GM23338 (cell line): ENCODE measurements around the gene TMEM269. TPM values are rescaled to one million over a fixed set of nuclear protein-coding genes. Genes with fewer than 3 reads are reported as not detected.

ENCODE experiments used
- ATAC-seq: fragments of 200-7000 bp; cut with Tn5 transposase; 3 replicates; pipeline ENCODE4 v1.9.1; 2020
- DNase-seq: peaks from one replicate; pipeline ENCODE4 v3.0.0-alpha.2; 2015; ENCODE audit warnings: low spot score
- H2AFZ ChIP-seq: fragments of 200-600 bp; sonication (generic); 2 replicates; pipeline ENCODE4 v1.8.0; 2016; ENCODE audit warnings: antibody characterized with exemption, mild to moderate bottlenecking, moderate library complexity
- H3F3A ChIP-seq: fragments of 200-600 bp; sonication (generic); replicated peaks from 2 replicates; pipeline ENCODE4 v1.8.0; 2017; ENCODE audit warnings: antibody characterized with exemption, mixed run types, low read depth
- H3K27ac ChIP-seq: fragments of 200-600 bp; sonication (generic); 2 replicates; pipeline ENCODE4 v1.6.1; 2016; ENCODE audit warnings: low read depth
- H3K27me3 ChIP-seq: fragments of 200-600 bp; sonication (generic); 2 replicates; pipeline ENCODE4 v1.8.0; 2016; ENCODE audit warnings: mild to moderate bottlenecking, mixed run types, moderate library complexity; ENCODE audit not compliant: insufficient read depth
- H3K36me3 ChIP-seq: fragments of 200-600 bp; sonication (generic); 2 replicates; pipeline ENCODE4 v1.8.0; 2016; ENCODE audit warnings: mild to moderate bottlenecking; ENCODE audit not compliant: insufficient read depth
- H3K4me1 ChIP-seq: fragments of 200-600 bp; sonication (generic); 2 replicates; pipeline ENCODE4 v1.8.0; 2016; ENCODE audit warnings: mild to moderate bottlenecking, moderate library complexity; ENCODE audit not compliant: insufficient read depth
- H3K4me2 ChIP-seq: fragments of 200-600 bp; sonication (generic); 2 replicates; pipeline ENCODE4 v1.7.1; 2017; ENCODE audit warnings: mixed run types
- H3K4me3 ChIP-seq: fragments of 200-600 bp; sonication (generic); 2 replicates; pipeline ENCODE4 v1.6.1; 2016; ENCODE audit warnings: mixed run types
- H3K79me2 ChIP-seq: fragments of 200-600 bp; sonication (generic); replicated peaks from 2 replicates; pipeline ENCODE4 v1.8.0; 2017; ENCODE audit warnings: mild to moderate bottlenecking; ENCODE audit not compliant: insufficient read depth
- H3K9me2 ChIP-seq: fragments of 200-600 bp; sonication (generic); 2 replicates; pipeline ENCODE4 v1.8.0; 2017; ENCODE audit not compliant: insufficient read depth
- H4K20me1 ChIP-seq: fragments of 200-600 bp; sonication (generic); replicated peaks from 2 replicates; pipeline ENCODE4 v1.8.0; 2017; ENCODE audit warnings: mild to moderate bottlenecking; ENCODE audit not compliant: insufficient read depth
- H3K27ac Mint-ChIP-seq: 2 replicates; pipeline ENCODE4 v1.8.0; 2020; ENCODE audit warnings: inconsistent platforms, mild to moderate bottlenecking, moderate library complexity, mixed read lengths
- H3K27me3 Mint-ChIP-seq: 3 replicates; pipeline ENCODE4 v1.8.0; 2022; ENCODE audit warnings: low read depth, mild to moderate bottlenecking, moderate library complexity, mixed read lengths, inconsistent platforms; ENCODE audit not compliant: insufficient read depth, poor library complexity
- H3K36me3 Mint-ChIP-seq: 3 replicates; pipeline ENCODE4 v1.8.0; 2021; ENCODE audit warnings: low read depth, mild to moderate bottlenecking, inconsistent platforms, moderate library complexity, mixed read lengths
- H3K4me1 Mint-ChIP-seq: 3 replicates; pipeline ENCODE4 v1.8.0; 2020; ENCODE audit warnings: mild to moderate bottlenecking, inconsistent platforms, mixed read lengths
- H3K4me3 Mint-ChIP-seq: 3 replicates; pipeline ENCODE4 v1.8.0; 2021; ENCODE audit warnings: moderate library complexity, mild to moderate bottlenecking, inconsistent platforms, mixed read lengths
- H3K9me3 Mint-ChIP-seq: 3 replicates; pipeline ENCODE4 v1.8.0; 2020; ENCODE audit warnings: moderate library complexity, mild to moderate bottlenecking, inconsistent platforms, mixed read lengths
- CREB1 ChIP-seq: fragments of 250-450 bp; sonication (Bioruptor Pico); IDR thresholded peaks from 2 replicates; pipeline ENCODE4 v1.5.0; 2020; ENCODE audit warnings: low read depth, mild to moderate bottlenecking, moderate library complexity
- CTCF ChIP-seq, 2 experiments: fragments of 200-600 bp in 1 of 2; sonication (generic) in 1 of 2; conservative IDR thresholded peaks; 2 replicates each; pipeline versions ENCODE4 v1.5.1 to v1.6.1; 2016 to 2017; ENCODE audit warnings: antibody characterized with exemption in 2 of 2, low read depth in 2 of 2, mild to moderate bottlenecking in 2 of 2, moderate library complexity in 1 of 2
- ETS1 ChIP-seq: IDR thresholded peaks from 2 replicates; pipeline ENCODE4 v1.6.1; 2016; ENCODE audit warnings: antibody characterized with exemption
- JUNB ChIP-seq: IDR thresholded peaks from one replicate; pipeline ENCODE4 v1.6.1; 2016; ENCODE audit warnings: antibody characterized with exemption; ENCODE audit not compliant: unreplicated experiment
- NANOG ChIP-seq: IDR thresholded peaks from 2 replicates; pipeline ENCODE4 v1.6.1; 2016; ENCODE audit warnings: antibody characterized with exemption, borderline replicate concordance
- REST ChIP-seq: IDR thresholded peaks from one replicate; pipeline ENCODE4 v1.6.1; 2018; ENCODE audit warnings: antibody characterized with exemption; ENCODE audit not compliant: unreplicated experiment
- ZNF114 ChIP-seq: fragments of 250-450 bp; sonication (Bioruptor Pico); IDR thresholded peaks from 2 replicates; pipeline ENCODE4 v1.5.0; 2020; ENCODE audit warnings: mild to moderate bottlenecking, moderate library complexity
- ZNF331 ChIP-seq: fragments of 250-450 bp; sonication (Bioruptor Pico); IDR thresholded peaks from 2 replicates; pipeline ENCODE4 v1.5.0; 2020; ENCODE audit warnings: low read depth, mild to moderate bottlenecking, moderate library complexity
- ZNF462 ChIP-seq: fragments of 250-450 bp; sonication (Bioruptor Pico); IDR thresholded peaks from 2 replicates; pipeline ENCODE4 v1.5.0; 2020; ENCODE audit warnings: mild to moderate bottlenecking, moderate library complexity
- polyA plus RNA-seq: library from polyadenylated mRNA; unstranded; fragments of >200 nt; fragmentation: Nextera tagmentation; extraction: Ambion mirVana; gene quantifications from 2 replicates; pipeline ENCODE4 v1.2.1, GENCODE V29; 2016
- total RNA-seq: library from RNA; depleted of rRNA; stranded (reverse); fragments of >200 nt; shearing (Covaris generic); gene quantifications from 2 replicates; pipeline ENCODE4 v1.2.3, GENCODE V29; 2014

TMEM269 gene
- total and polyA plus RNA-seq, 2 experiments from 2014 or later, result 0.31 to 0.45 TPM

- Mint-ChIP-seq H3K4me3 (no peak overlapping the region), H3K9me3 (peaks cover 21% of the 10 kb centered on the region; the same call in 2 of the 3 replicates), H3K27ac (no peak overlapping the region), H3K36me3 (peaks cover 27% of the 10 kb centered on the region), H3K27me3 (peaks cover 2% of the 10 kb centered on the region), H3K4me1 (no peaks in the 10 kb centered on the region)
- Histone ChIP-seq H3K4me1 (no peaks in the 10 kb centered on the region), H2AFZ (no peak overlapping the region), H3K9me2 (no peaks in the 10 kb centered on the region), H3K27ac (no peak overlapping the region), H3K36me3 (0 out of 2 replicates have a peak, but pooled peaks cover 11% of the 10 kb centered on the region), H4K20me1 (no peaks in the 10 kb centered on the region), H3K79me2 (no peaks in the 10 kb centered on the region), H3K4me3 (no peak overlapping the region), H3F3A (no peaks in the 10 kb centered on the region), H3K4me2 (no peak overlapping the region), H3K27me3 (no peaks in the 10 kb centered on the region)
- no peak for ATAC-seq
- no peak for TF ChIP-seq JUNB
- no peak for TF ChIP-seq REST
- no peak for TF ChIP-seq ETS1
- TF ChIP-seq ZNF114 (CRISPR knock-in tag), result no peak
- no peak for DNase-seq
Measured at GRCh38 chr1:42806593-42806992, 21.8 kb downstream of the TMEM269 start.

- H3K4me1 Mint-ChIP-seq, result no peaks in the 10 kb centered on the region
- H3K27me3 Mint-ChIP-seq, result peaks cover 2% of the 10 kb centered on the region
- H3K4me3 ChIP-seq, result no peak overlapping the region
- DNase-seq, result no peak
- H3K27ac Mint-ChIP-seq, result no peak overlapping the region
- no peak overlapping the region for H3K27ac ChIP-seq
- no peaks in the 10 kb centered on the region for H4K20me1 ChIP-seq
- H2AFZ ChIP-seq, result no peak overlapping the region
- H3K36me3 Mint-ChIP-seq, result peaks cover 27% of the 10 kb centered on the region
- no peaks in the 10 kb centered on the region for H3K27me3 ChIP-seq
- 0 out of 2 replicates have a peak, but pooled peaks cover 11% of the 10 kb centered on the region for H3K36me3 ChIP-seq
- no peaks in the 10 kb centered on the region for H3K9me2 ChIP-seq
- no peak for ATAC-seq
- H3F3A ChIP-seq, result no peaks in the 10 kb centered on the region
- H3K4me3 Mint-ChIP-seq, result no peak overlapping the region
- H3K4me1 ChIP-seq, result no peaks in the 10 kb centered on the region
- H3K79me2 ChIP-seq, result no peaks in the 10 kb centered on the region
- H3K9me3 Mint-ChIP-seq, result peaks cover 21% of the 10 kb centered on the region; the same call in 2 of the 3 replicates
- no peak overlapping the region for H3K4me2 ChIP-seq
- TF ChIP-seq ZNF462 (CRISPR knock-in tag) (no peak), CTCF (conservative IDR thresholded peaks at IDR 0.05; ENCODE audit: low read depth in 2 of 2) (no peak), NANOG (no peak), CREB1 (CRISPR knock-in tag) (no peak), ZNF331 (CRISPR knock-in tag) (no peak)
Measured at GRCh38 chr1:42807056-42807668, 22.4 kb downstream of the TMEM269 start.
